GM19023 (cell line): ENCODE results near the gene TFF2.

Experiments
- ATAC-seq: cut with Tn5 transposase; IDR thresholded peaks from one replicate; pipeline ENCODE4 v1.9.1; 2021; ENCODE audit warnings: mild to moderate bottlenecking, moderate library complexity; ENCODE audit not compliant: unreplicated experiment

TFF2 gene

DNA sequence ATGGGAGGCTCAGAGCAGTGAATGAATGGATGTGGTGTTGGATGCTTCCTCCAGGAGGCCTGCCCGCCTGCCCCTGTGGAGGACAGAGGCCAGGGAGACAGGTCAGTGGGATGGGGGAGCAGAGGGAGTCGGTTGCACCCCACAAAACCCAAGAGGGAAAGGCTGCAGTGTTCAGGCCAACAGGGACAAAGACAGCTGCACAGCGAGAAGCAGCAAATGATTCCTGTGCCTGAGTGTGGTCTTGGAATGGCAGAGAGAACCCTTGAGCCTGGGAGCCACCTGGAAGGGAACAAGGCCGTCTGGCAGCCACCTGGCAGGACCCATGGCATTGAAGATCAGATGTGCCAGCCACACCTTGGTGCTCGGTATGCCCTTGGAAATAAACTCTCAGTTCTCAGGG lies 43.7 kb downstream of the TFF2 start:
- ATAC-seq: no peak

DNA sequence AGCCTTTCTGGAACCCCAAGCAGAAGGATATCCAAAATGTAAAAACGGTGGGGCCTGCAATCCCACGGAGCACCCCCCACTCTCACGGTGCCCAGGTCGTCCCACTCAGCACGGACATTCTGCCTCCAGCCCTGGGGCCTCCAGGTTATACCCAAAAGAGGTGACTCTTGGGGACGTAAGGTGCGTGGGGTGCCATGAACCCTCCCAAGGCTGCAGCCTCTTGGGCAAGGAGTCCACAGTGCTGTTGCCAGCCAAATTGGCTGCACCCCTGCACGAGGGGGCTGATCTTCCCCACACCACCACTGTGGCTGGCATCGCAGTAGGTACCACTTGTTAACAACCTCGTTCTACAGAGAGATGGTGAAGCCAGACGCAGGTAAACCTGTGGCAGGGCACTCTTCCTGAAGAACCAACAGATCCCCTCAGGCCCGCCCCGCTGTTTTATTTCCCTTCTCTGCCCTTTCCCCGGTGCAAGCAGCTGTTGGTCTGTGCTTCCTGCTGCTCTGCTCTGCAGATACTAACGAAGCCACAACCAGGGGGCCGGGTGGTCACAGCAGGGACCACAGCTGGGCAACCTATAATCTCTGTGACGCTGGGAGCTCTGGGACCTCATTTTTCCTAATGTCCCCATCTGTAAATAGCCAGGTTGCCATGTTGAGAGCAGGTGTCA lies 44.3 kb downstream of the TFF2 start:
- no peak for ATAC-seq

DNA sequence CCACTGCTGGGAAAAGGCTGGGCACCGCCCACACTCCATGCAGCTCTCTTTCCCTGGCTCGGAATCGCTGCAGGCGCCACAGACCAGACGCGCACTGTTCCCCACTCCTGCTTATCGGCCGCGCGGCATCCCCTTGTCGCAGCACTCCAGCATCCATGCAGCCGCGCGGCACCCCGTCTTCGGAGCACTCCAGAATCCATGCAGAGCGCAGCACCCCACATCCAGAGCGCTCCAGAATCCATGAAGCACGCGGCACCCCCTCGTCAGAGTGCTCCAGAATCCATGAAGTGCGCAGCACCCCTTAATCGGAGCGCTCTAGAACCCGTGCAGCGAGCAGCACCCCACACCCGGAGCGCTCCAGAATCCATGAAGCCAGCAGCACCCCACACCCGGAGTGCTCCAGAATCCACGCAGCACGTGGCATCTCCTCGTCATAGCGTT lies 45.1 kb downstream of the TFF2 start:
- ATAC-seq: no peak

DNA sequence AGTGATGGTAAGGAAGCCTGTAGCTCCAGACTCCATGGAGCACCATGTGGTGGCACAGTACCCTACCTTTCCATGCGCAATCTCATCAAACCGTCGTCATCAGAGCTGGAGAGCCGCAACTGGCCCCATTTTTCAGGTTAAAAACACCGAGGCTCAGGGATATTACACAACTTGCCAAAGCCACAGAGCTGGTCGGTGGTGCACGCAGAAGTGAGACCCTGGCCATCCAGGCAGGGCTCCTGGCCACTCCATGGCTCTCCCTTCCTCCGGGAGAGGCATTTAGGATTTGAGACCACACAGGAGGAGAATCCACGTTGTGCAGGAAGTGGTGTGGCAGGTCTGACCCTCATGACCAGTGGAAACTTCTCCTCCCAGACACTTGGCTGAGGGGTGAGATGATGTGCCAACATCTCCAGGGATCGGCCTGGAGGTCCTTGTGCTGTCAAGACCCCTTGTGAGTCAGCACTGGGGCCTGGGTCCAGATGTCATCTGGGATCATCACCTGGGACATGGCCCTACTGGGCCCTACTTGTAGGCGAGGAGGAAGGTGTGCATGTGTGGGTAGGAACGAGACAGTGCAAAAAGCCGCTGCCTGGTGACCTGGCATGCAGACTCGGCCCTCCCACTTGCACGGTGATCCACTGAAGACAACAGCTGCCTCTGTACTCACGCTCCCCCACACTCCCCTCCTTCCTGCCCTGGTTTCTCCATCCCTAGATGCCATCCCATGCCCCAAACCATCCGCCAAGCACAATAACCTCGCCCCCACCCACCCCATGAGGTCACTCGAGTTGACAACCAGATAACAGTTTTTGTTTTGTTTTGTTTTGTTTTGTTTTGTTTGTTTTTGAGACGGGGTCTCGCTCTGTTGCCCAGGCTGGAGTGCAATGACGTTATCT lies 46.0 kb downstream of the TFF2 start:
- no peak for ATAC-seq

DNA sequence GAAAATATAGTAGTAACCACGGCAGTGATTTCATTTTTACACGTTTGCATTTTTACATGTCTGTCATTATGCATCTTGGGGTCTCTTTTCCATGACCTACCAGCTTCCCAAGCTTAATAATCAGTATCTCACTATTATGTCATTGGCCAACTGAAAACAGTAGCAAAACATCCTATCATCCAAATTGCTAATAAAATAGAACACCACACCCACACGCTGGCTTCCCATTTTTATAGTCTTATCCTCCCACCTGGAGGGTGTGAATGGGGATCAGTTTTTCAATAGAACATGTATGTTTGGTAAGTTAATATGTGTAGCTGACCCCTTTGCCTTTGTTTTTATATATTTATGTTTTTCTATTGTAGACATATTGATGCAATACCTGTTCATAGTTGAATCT lies 47.4 kb downstream of the TFF2 start:
- no peak for ATAC-seq

DNA sequence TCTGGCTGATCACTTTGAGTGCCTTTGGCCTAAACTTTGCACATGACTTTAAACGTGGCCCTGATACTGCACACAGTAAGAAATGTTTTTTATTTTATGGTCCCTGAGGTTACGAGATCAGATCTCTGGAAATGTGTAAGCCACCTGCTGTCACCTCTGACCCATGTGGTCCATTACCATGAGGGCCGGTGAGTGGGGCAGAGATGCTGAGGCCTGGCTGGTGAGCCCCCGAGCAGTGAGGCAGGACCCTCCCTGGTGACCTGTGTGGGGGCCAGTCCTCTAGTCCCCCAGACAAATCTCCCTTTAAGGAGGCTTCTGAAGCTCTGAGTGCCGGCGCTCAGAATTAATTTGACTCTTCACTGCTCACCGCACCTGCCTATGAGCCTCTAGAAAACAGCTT lies 48.0 kb downstream of the TFF2 start:
- ATAC-seq: no peak

DNA sequence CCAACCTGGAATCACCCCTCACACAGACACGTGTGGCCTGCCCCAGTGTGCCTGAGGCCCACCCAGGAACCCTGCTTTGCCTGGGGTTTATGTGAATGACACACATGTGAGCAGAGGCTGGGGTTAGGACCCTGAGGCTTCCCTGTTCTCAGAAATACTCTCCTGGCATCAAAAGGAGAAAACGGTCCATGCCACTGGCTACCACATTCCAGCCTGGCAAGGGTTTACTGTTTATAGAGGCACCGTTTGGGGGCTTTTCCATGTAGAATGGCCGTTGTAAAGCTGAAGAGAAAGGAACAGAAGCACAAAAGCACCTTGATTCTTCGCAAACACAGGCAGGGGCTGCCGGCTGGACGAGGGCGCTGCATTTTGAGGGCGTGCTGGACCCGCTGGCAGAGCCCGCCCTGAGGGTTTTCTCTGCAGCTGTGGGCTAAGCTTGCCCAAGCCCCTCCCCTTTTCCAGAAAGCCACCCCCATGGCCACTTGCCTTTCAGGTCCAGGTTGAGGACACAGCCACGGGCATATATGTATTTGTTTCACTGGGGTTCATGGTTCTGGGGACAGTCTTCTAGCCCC lies 48.6 kb downstream of the TFF2 start:
- ATAC-seq: no peak

DNA sequence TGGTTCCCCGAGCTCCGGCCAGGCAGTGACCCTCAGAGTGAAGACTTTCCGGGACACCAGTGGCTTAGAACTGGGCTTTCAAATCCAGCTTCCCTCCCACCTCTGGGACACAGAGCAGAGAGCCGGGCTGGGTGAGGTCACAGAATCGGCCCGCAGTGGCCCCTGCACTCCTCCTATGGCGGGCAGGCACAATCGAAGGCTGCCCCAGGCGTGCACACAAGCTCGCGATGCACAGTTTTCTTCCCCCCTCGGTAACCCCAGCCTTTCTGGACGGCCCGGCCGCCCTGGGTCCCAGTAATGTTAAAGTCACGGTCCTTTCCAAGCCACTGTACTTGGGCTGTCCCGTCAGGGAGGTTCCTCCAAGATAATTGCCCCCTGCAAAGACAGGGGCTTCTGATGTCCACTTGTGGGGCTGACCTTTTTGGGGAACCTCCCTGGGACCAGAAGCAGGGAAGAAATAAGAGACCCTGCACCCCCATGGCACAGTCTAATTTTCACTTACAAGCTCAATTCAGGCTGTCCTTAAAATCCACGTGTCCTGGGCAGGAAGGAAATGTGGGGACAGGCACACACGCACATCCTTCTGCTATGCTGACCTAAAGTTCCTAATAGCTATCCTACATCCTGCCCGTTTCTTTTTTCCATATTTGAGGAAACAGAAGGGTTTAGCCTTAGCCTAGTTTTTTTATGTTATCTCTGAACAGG lies 49.3 kb downstream of the TFF2 start:
- no peak for ATAC-seq

DNA sequence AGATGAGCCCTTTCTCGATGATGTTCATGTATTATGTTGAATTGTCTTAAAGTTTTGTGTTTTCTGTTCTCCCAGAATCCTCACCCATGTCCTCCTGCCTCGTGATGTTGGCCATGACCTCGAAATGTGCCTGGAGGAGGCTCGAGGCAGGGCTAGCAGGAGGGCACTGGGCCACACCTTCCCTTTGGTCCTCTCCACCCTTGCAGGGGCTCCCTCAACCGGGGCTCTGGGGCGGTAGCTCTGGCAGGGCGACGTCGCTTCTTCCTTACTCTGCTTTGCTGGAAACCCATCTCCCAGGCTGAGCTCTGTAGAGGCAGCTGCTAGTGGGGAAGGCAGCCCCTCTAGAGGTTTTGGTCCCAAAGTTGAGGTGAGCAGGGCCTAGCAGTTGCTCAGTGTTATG lies 49.8 kb downstream of the TFF2 start:
- no peak for ATAC-seq

DNA sequence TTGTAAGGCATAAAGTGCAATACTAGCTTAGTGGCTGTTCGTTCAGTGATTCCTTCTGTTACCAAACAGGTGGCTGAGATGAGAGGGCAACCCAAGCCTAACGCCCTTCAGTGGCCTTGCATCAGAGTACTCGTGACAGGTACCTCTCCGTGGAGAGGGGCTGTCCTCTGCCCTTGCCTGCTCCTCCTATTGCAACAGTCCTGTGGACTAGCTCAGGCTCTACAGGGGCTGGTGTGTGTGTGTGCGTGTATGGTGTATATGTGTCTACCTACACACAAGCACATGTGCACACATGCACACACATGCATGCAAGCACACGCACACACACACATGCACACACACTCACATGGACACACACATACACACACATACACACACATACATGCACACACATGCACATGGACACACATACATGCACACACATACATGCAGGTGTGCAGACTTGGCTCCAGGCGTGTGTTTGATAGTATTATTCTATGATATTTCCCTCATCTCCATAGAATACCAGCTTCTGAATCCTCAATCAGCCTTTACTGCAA lies 50.7 kb downstream of the TFF2 start:
- ATAC-seq: no peak

DNA sequence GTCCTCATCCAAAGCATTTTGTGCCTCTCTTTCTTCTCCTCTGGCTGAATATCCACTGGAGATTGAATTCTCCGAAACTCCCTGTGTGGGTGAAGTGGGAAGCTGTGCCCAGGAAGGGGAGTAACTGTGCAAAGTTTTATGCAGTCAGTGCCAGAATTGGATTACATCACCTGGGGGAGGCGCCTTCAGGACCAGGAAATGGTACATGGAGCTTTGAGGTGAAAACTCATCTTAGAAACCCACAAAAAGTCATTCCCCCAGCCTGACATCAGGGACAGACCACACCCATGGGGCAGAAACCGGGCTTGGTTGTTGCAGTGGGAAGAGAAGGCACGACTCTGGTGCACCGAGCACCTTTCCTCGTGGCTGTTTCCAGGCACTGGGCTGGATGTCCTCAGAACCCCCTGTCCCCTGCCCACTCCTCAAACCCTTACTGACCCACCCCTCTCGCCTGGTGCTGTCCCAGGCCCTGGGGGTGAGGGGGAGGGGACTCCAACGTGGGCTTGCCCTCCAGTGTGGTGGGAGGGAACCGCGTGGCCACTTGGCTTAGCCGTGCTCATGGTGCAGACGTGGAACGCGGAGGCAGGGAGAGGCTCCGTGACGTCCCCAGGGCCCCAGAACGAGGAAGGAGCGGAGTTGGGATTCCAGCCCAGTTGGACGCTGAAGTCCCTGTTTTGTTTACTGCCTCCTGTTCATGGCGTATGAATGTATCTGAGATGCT lies 51.3 kb downstream of the TFF2 start:
- ATAC-seq: no peak

DNA sequence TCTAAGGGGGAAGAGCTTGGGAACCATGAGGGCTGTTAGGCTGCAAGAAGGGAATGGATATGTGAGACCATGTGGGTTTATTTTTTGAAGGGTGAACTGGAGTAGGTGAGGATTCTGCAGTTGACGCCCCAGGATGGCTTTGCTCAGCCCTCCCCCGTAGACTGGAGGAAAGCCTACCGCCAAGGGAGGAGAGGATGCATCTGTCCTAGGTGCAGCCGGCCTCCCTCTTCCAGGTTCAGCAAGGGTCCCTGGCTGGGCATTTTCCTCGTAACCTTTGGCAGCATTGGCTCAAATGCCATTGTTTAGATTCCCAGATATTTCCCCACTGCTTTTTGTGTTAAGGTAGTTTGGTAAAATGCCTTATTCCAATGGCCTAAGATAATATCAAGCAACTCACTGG lies 52.1 kb downstream of the TFF2 start:
- ATAC-seq: no peak

DNA sequence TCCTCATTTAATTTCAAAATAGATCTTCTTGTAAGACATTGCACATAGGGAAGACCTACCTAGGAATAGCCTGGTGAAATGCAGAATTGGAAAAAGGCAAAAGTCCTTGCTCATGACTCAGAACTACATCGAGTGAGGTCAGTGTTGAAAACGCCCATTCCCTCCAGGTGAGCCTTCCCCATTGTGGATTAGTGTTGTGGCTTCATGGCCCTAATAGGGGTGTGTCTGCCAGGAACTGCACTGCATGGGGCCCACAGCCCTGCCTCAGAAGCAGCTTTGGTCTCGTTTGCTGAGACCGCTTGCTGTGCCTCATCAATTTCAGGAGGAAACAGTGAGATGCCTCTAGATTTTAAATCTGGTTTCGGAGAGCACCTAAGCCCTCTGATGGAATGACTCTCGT lies 52.6 kb downstream of the TFF2 start:
- no peak for ATAC-seq

DNA sequence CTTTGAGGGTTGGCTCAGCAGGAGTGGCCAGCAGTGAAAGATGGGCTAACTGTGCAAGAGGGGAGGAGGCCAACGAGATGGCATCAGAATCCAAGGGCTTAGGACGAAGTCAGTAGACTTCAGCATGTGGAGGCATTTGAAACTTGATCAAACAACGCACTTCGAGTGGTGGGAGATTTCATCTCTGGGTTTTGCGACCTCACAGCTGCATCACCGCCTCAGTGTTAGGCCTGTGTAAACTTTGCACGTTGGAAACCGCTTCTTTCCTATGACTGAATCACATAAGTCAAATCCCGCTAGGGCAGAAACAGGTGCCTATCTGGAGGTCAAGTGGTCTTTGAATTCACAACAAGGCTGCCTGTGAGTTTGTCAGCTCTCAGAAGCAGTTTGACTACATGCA lies 53.4 kb downstream of the TFF2 start:
- no peak for ATAC-seq

DNA sequence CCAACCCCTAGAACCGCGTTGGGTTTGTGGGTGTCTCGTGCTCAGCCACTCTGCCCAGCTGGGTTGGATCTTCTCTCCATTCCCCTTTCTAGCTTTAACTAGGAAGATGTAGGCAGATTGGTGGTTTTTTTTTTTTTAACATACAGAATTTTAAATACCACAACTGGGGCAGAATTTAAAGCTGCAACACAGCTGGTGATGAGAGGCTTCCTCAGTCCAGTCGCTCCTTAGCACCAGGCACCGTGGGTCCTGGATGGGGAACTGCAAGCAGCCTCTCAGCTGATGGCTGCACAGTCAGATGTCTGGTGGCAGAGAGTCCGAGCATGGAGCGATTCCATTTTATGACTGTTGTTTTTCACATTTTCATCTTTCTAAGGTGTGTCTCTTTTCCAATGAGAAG lies 54.3 kb downstream of the TFF2 start:
- ATAC-seq: no peak
